Right lobe of liver (tissue), 6 donors: ENCODE measurements around the gene PNMA8B. TPM values are rescaled to one million over a fixed set of nuclear protein-coding genes. Genes with fewer than 3 reads are reported as not detected.

Experiments
- ATAC-seq, 4 donors: fragments of 200-7000 bp; cut with Tn5 transposase; one replicate each; pipeline ENCODE4 v1.9.1; 2020; ENCODE audit warnings: mild to moderate bottlenecking in 4 of 4, moderate library complexity in 4 of 4
- DNase-seq, 3 donors: peaks; one replicate each; pipeline ENCODE4 v3.0.0-alpha.2; 2020
- H3K27ac ChIP-seq, 3 donors: fragments of 200-600 bp; one replicate each; pipeline ENCODE4 v1.8.0; 2022
- H3K27me3 ChIP-seq, 2 donors: fragments of 200-600 bp; one replicate each; pipeline ENCODE4 v1.8.0; 2022
- H3K36me3 ChIP-seq, 4 donors: fragments of 200-600 bp; sonication (generic) in 1 of 4; one replicate each; pipeline versions ENCODE4 v1.5.1 to v1.8.0; 2017 to 2022; ENCODE audit warnings: control low read depth in 1 of 4
- H3K4me1 ChIP-seq, 4 donors: fragments of 200-600 bp; sonication (generic) in 1 of 4; one replicate each; pipeline versions ENCODE4 v1.5.1 to v1.8.0; 2017 to 2022; ENCODE audit warnings: control low read depth in 1 of 4
- H3K4me3 ChIP-seq, 3 donors: fragments of 200-600 bp; one replicate each; pipeline ENCODE4 v1.8.0; 2022
- H3K9me3 ChIP-seq, 4 donors: fragments of 200-600 bp; sonication (generic) in 1 of 4; one replicate each; pipeline versions ENCODE4 v1.5.1 to v1.8.0; 2017 to 2022; ENCODE audit warnings: control low read depth in 1 of 4
- POLR2A ChIP-seq: fragments of 450-650 bp; IDR thresholded peaks from one replicate; pipeline ENCODE4 v1.6.1; 2017; ENCODE audit warnings: antibody characterized with exemption, mild to moderate bottlenecking
- WGBS: methylation state at CpG from one replicate; pipeline ENCODE4 v1.1.6; 2018; ENCODE audit warnings: low coverage, low lambda C conversion rate; ENCODE audit not compliant: insufficient coverage; ENCODE audit errors: missing lambda C conversion rate; 5-methylcytosine and 5-hydroxymethylcytosine counted together
- intact Hi-C, 2 donors: fragments of 100-400 bp; cut with DNase I; formaldehyde crosslinking; loops; one replicate each; pipeline versions ENCODE4 v1.11.2 to v1.14.1; 2022
- total RNA-seq, 6 experiments: library from RNA; depleted of rRNA in 2 of 6; stranded (reverse); fragments of >200 nt in 2 of 6; fragmentation: NEBNext Ultra II Directional in 3 of 6; extraction: Animal tissue kit (Norgen Biotek cat#: 25700) in 3 of 6; gene quantifications; one replicate each; pipeline versions ENCODE4 v1.1.0 to v1.2.4, GENCODE V29; 2016 to 2023
- TF ChIP-seq, protein P1 (sequence below), 4 donors: fragments of 200-600 bp in 3 of 4; fragments of 450-650 bp in 1 of 4; IDR thresholded peaks; one replicate each; pipeline versions ENCODE4 v1.5.1 to v1.8.0; 2016 to 2022; ENCODE audit warnings: antibody characterized with exemption in 4 of 4, mild to moderate bottlenecking in 2 of 4
- donor health status: DM: no; HTN: yes; CAD: no.
- donor health status: DM: no; HTN: no; CAD: no.
- donor health status: DM: no; HTN: no; CAD: no.
- donor health status: DM: no; HTN: yes; CAD: no.
- donor health status: DM: no; HTN: yes; CAD: no.

The PNMA8B gene
- total RNA-seq, 6 experiments from 2014 or later = 0.20 to 0.55 (median 0.33) TPM

DNA sequence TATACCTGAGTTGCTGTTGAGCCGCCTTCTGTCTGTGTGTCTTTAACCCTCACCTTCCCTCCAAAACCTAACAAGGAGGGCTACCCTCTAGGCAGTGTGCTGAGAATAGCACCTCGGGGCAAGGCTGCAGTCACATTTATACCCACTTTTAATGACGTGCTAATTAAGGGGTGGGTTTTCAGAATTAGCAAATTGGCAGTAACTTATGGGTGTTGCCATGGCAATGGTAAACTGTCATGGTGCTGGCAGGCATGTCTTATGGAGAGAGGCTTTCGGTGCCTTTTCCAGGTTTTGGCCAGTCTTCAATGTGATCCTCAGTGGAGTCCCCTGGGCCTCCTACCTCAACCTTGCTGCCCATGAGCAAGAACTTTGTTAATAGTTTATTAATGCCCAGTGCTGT is 23.1 kb downstream of the PNMA8B start:
- no peak overlapping the region for H3K4me3 ChIP-seq
- no peaks in the 10 kb centered on the region for H3K36me3 ChIP-seq
- DNase-seq = no peak
- H3K4me1 ChIP-seq = peaks cover 0 to 6% (median 0%) of the 10 kb centered on the region in 4 donors
- H3K9me3 ChIP-seq = no peaks in the 10 kb centered on the region
- intact Hi-C loops = no loop called here
- H3K27me3 ChIP-seq = peaks cover 0 to 5% of the 10 kb centered on the region in 2 donors
- no peak for TF ChIP-seq POLR2A
- TF ChIP-seq, protein P1, sequence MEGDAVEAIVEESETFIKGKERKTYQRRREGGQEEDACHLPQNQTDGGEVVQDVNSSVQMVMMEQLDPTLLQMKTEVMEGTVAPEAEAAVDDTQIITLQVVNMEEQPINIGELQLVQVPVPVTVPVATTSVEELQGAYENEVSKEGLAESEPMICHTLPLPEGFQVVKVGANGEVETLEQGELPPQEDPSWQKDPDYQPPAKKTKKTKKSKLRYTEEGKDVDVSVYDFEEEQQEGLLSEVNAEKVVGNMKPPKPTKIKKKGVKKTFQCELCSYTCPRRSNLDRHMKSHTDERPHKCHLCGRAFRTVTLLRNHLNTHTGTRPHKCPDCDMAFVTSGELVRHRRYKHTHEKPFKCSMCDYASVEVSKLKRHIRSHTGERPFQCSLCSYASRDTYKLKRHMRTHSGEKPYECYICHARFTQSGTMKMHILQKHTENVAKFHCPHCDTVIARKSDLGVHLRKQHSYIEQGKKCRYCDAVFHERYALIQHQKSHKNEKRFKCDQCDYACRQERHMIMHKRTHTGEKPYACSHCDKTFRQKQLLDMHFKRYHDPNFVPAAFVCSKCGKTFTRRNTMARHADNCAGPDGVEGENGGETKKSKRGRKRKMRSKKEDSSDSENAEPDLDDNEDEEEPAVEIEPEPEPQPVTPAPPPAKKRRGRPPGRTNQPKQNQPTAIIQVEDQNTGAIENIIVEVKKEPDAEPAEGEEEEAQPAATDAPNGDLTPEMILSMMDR (IDR thresholded peaks at IDR 0.05) = no peak
- H3K27ac ChIP-seq = no peak overlapping the region
- WGBS = 52% methylated on average over 3 of the region's 4 CpGs
- no peak for ATAC-seq

DNA sequence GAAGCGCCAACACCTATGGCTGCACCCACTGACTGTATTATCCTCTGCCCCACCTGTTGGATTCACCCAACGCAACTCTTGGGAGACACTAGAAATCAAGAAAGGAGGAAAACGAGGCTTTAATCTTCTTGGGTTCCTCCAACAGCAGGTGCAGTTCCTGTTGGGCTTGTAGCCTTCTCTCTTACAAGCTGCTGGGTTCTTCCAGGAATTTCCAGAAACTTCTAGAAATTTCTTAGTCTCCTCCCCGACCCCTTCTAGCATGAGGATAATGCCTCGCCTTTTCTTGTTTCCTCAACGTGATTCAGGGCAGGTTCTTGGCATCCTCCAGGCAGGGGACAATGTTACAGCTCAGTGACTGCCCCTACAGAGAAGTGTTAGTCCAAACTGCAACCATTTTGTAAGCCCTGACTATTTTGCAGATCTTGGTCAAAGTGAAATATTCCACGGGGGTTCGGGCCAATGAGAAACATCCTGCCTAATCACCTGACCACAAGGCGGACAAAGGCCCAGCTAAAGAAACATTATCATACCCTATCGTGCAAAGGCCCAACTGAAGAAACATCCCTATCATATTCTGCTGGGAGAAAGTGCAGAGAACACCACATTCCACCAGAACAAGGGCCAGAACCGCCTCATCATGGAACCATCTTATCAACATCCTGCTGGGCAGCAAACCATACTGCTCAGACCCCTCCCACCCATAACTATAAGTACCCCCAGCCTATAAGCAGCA is 23.7 kb downstream of the PNMA8B start:
- H3K4me3 ChIP-seq = peak overlapping the region in 2 of 3 donors; percentile 11 to 12
- no peaks in the 10 kb centered on the region for H3K9me3 ChIP-seq
- intact Hi-C loops = no loop called here
- peaks cover 0 to 5% of the 10 kb centered on the region in 2 donors for H3K27me3 ChIP-seq
- ATAC-seq = no peak
- H3K4me1 ChIP-seq = peaks cover 0 to 6% (median 0%) of the 10 kb centered on the region in 4 donors
- no peak overlapping the region for H3K27ac ChIP-seq
- H3K36me3 ChIP-seq = no peaks in the 10 kb centered on the region
- TF ChIP-seq POLR2A = no peak
- TF ChIP-seq, protein P1 (IDR thresholded peaks at IDR 0.05) = no peak
- no peak for DNase-seq
- 33% methylated on average over 4 of the region's 11 CpGs for WGBS

DNA sequence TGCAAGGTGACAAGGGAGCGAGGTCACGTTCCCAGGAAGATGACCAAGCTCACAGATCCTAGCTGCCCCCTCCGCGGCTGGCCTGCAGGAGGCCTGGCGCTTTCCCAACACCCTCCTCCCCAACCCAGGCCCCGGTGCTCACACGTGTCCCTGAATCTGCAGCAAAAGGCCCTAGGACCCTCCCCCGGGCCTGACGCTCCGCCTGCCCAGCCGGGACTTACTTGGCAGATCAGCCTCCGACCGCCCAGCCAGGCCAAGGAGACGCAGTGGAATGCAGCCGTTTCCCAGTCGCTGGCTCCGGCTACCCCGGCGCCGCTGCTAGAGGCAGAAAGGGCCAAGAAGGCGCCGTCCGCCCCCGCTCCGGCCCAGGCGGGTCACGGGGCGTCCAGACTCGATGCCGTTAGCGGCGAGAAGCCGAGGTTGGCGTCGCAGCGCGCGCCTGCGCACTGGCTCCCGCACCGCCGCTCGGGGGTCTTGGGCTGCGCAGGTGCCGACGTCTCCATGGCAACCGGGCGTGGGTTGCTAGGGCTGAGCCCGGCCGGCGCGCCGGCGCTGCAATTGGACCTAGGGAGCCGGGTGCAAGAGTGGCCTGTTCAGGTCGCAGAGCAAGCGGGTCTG is 24.4 kb downstream of the PNMA8B start, which contains the start of gene PNMA8A:
PNMA8A (minus strand) TSS at position 448 of the 618 bp plus-strand sequence. CDS start 528 bp downstream, outside the sequence.
- peak in 2 of 3 donors; percentile 47 to 65 for DNase-seq
- WGBS = 19% methylated on average over 3 of the region's 57 CpGs
- intact Hi-C loops = no loop called here

DNA sequence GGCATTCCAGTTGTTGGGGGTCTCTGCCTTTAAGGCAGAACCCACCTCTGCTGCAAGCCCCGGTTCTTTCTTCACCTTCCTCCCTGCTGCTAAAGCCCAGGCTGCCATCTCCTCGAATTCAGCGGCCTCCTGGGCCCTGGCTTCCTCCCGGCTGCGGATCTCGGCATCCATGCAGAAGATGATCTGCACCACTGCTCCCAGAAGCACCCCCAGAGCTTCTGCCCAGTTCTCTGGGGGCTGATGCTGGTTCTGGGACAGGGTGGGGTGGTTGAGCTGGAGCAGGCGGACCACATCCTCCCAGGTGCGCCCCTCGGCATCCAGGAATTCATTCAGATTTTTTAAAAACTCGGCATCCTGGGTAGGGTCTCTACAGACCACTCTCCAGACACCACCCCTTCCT is 25.3 kb downstream of the PNMA8B start:
- H3K4me3 ChIP-seq = no peak overlapping the region
- no peak for TF ChIP-seq POLR2A
- TF ChIP-seq, protein P1 (IDR thresholded peaks at IDR 0.05) = no peak
- no peak overlapping the region for H3K27ac ChIP-seq
- 74% methylated on average over 5 of the region's 10 CpGs for WGBS
- DNase-seq = no peak
- no peaks in the 10 kb centered on the region for H3K9me3 ChIP-seq
- no peaks in the 10 kb centered on the region for H3K36me3 ChIP-seq
- peaks cover 0 to 5% of the 10 kb centered on the region in 2 donors for H3K27me3 ChIP-seq
- peaks cover 0 to 6% (median 0%) of the 10 kb centered on the region in 4 donors for H3K4me1 ChIP-seq
- ATAC-seq = no peak
- intact Hi-C loops = no loop called here

More for the DNA sequence above, 24.4 kb downstream of the PNMA8B start, which contains the start of gene PNMA8A:
- Histone ChIP-seq H3K27ac (peak within 1 kb of the TSS in 1 of 3 donors; percentile 29), H3K27me3 (peaks cover 0 to 5% of the 10 kb centered on the region in 2 donors), H3K4me3 (peak within 1 kb of the TSS; percentile 11 to 35 (median 12)), H3K9me3 (no peaks in the 10 kb centered on the region), H3K4me1 (peaks cover 0 to 6% (median 0%) of the 10 kb centered on the region in 4 donors), H3K36me3 (no peaks in the 10 kb centered on the region)
- TF ChIP-seq, protein P1 (IDR thresholded peaks at IDR 0.05) = no peak
- peak; percentile 56 to 77 (median 70) for ATAC-seq
